Measurements from ENCODE around the gene SMARCC1. TPM values are rescaled to one million over a fixed set of nuclear protein-coding genes. Genes with fewer than 3 reads are reported as not detected.

The SMARCC1 gene
- polyA plus RNA-seq, 4 donors, result 115 to 143 (median 136) TPM

DNA sequence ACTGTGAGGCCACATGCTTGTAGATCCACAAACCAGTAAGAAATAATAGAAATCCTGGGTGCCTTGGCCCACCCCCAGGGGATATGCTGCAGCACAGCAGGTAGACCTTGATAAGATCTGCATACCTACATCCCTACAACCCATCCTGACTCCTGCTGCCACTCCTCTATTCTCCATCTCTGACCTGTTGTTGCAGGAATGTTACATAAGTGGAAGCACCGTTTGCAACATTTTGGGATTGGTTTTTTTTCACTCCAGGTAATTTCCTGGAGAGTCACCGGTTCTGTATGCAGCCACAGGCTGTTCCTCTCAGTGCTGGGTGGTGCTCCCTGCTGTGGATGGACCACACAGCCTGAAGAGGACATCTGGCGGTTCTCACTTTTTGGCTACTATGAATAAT is 186.9 kb downstream of the SMARCC1 start:
- no peak for DNase-seq (ENCODE audit: low read depth in 4 of 4, low spot score in 3 of 4)

GRCh38 chr3:47592066-47592795 is 189.5 kb downstream of the SMARCC1 start:
- DNase-seq (ENCODE audit: low read depth in 4 of 4, low spot score in 3 of 4), result peak in 2 of 4 donors; percentile 23 to 29

DNA sequence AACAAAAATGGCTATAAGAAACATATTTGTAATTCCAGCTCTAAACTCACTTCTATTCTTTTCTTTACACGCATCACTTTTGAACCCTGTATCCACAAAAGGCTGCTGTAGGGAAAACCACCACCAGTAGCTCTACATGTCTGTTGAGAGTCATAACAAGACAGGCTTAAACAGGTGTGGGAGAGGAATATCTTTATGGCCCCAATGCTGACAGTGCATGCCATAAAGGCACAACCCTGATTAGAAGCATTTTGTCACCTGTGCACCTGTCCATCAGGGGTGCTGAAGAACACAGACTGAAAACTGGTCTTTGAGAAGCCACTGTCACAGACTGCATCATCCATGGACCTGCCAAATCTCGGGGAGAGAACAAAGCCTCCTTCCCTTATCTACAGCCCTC is 191.5 kb downstream of the SMARCC1 start:
- DNase-seq (ENCODE audit: low read depth in 4 of 4, low spot score in 3 of 4), result no peak

DNA sequence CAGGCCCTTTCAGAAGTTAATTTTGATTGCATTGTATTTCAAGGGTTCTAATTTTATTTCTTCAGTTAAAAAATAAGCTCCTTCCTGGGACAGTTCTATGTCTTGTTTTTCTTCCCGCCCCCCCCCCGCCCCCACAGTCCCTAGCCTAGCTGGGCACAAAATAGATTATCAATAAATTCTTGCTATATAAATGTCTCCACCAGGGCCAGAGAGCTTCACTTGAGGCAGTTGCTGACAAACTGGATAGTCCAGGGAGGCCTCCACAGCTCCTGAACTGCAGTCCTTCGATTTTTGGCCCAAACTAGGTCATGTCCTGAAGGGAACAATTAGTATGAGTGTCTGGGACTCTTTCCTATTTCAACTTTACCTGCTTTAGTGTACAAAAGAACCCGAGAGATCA is 193.1 kb downstream of the SMARCC1 start:
- no peak for DNase-seq (ENCODE audit: low read depth in 4 of 4, low spot score in 3 of 4)

GRCh38 chr3:47588053-47588452 is 193.6 kb downstream of the SMARCC1 start:
- no peak for DNase-seq (ENCODE audit: low read depth in 4 of 4, low spot score in 3 of 4)

- no peak for DNase-seq (ENCODE audit: low read depth in 4 of 4, low spot score in 3 of 4)
These were observed 194.9 kb downstream of the SMARCC1 start for GRCh38 chr3:47586746-47587145.

DNA sequence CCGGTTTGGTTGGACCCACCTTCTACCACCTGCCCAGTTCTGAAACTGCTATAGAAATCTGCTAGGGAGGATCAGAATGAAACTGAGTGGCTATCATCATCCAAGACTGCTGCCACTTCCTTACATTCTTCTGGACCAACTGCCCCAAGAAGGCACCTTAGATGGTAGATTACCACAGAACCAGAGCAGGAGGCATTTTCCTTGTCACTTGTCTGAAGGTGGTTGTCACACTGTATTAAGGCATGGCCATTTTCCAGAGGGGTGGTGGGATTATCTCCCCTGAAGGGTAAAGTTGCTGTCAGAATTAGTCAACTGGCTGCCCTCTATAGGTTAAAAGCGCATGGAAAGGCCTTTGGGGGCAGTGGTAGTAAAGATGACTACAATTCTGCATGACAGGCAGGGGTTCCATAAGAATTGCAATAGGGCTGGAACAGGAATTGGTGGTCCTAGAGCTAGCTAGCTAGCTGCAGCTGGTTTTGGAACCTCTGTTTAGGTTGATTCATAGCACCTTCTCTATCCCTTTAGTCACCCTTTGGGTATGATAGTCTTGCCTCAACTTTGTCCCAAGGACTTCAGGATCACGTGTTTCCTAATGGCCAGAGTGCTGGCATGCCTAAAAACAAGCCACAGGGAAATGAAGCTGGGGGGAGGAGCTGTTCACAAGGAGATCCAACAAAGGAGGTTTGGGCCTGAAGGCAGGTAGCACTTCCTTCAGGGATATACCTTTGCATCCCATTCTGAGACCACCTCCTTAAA is 198.2 kb downstream of the SMARCC1 start:
- no peak for DNase-seq (ENCODE audit: low read depth in 4 of 4, low spot score in 3 of 4)

DNA sequence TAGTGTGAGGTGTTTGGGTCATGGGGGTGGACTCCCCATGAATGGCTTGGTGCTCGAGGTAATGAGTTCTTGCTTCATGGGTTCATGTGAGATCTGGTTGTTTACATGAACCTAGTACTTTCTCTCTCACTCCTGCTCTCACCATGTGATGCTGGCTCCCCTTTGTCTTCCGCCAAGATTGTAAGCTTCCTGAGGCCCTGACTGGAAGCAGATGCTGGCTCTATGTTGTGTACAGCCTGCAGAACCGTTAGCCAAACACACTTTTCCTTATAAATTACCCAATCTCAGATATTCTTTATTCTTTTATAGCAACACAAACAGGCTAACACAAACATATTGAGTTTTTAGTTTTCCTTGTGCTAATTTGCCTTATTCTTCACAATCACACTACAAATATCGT is 199.9 kb downstream of the SMARCC1 start:
- no peak for DNase-seq (ENCODE audit: low read depth in 4 of 4, low spot score in 3 of 4)

DNA sequence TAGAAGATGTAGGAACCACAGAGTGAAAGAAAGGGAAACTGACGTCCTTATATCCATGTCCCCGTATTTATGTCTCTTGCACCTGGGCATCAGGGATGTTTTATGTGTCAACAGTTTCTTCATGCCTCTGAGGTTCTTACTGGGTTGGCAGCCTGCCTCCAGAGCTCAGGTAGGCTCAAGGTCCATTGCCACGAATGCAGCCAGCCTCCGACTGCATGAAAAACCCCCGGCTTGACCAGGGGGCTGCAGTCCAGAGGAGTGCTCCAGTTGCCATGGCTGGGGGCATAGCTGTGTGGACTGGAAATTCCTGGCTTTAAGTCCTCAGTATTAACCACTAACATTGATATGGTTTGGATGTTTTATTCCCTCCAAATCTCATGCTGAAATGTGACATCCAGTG is 200.3 kb downstream of the SMARCC1 start:
- no peak for DNase-seq (ENCODE audit: low read depth in 4 of 4, low spot score in 3 of 4)

DNA sequence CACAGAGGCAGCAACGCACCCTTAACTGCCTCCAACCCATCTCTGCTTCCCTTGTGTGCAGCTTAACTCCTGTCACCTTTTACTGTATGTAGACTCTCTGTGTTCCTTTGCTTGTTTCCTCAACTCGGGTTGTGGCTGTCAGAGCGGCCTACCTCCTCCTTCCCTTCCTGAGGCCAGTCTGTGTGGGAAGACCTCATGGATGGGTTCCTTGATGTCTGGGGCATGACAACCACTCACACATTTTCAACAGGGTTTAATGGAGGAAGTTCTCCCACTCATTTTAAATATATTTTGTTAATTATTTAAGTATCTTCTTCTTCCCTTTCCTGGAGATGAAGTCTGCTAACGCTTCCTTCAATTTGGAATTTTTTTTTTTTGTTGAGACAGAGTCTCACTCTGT is 201.2 kb downstream of the SMARCC1 start:
- no peak for DNase-seq (ENCODE audit: low read depth in 4 of 4, low spot score in 3 of 4)

GRCh38 chr3:47579875-47580274 is 201.8 kb downstream of the SMARCC1 start:
- no peak for DNase-seq (ENCODE audit: low read depth in 4 of 4, low spot score in 3 of 4)

GRCh38 chr3:47578691-47579632 is 202.7 kb downstream of the SMARCC1 start, which contains the start of gene CSPG5:
TSS of gene CSPG5 (minus strand) at chr3:47578865. CDS start at chr3:47578693, 172 bp downstream.
- no peak for DNase-seq (ENCODE audit: low read depth in 4 of 4, low spot score in 3 of 4)

DNA sequence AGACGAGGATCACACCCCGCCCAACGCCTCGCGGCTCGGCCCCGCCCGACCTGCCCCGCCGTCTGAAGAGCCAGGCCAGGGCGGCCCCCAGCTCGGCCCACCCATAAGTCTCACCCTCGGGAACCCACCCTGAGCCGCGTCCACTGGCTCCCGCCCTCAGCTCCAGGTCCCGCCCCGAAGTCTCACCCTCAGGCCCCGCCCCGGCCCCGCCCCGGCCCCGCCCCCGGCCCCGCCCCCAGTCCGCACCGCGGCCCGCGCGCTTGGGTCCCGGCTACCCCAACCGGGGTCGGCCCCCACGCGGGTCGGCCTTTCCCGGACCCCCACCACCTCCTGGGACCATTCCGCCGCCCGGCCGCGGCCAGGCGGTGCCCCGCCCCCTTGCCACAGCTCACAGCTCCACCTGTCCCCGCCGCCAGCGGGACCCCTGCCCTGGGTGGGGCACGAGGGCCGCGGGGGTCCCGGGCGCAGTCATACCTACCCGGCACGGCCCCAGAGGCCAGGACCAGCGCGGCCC is 203.5 kb downstream of the SMARCC1 start:
- DNase-seq (ENCODE audit: low read depth in 4 of 4, low spot score in 3 of 4), result no peak

GRCh38 chr3:47577583-47578118 is 204.0 kb downstream of the SMARCC1 start:
- DNase-seq (ENCODE audit: low read depth in 4 of 4, low spot score in 3 of 4), result no peak

- no peak for DNase-seq (ENCODE audit: low read depth in 4 of 4, low spot score in 3 of 4)
These were observed 208.2 kb downstream of the SMARCC1 start for GRCh38 chr3:47573190-47574172.

GRCh38 chr3:47571391-47572175 is 210.1 kb downstream of the SMARCC1 start:
- no peak for DNase-seq (ENCODE audit: low read depth in 4 of 4, low spot score in 3 of 4)

DNA sequence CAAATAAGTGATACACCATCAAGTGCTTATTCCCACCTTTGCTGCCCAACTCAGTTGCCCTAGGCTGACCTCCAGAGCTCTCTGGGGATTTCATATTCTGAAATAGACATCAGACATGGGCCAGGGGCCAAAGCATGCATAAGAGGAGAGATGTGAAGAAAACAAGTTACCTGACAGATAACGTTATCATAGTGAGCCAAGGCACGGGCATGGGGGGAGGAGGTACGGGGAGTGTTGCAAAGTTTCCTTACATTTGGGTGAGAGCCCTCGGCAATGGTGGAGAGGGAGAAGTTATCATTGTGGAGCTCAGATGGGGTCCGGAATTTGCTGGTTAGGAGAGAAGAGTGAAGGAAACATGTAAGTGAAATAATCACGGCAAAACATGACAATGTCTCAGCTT is 212.8 kb downstream of the SMARCC1 start:
- DNase-seq (ENCODE audit: low read depth in 4 of 4, low spot score in 3 of 4), result no peak

DNA sequence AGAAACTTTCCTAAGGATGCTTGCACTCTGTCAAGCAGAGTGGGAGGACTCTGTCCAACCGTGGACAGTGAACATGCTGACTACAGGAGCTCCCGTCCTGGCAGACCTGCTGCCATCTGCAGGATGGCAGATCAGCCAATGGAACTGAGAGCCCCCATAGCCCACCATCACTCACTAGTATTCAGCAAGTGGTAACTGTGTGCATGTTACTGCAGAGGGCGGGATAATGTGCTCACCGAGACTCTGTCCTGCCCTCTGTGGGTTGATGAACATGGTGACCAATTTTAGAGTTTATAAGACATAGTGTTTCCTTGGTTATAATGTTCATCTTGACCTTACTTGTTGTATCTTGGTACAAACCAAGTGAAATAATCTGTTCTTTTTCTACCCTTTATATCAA is 214.5 kb downstream of the SMARCC1 start:
- no peak for DNase-seq (ENCODE audit: low read depth in 4 of 4, low spot score in 3 of 4)
